GM18526 (cell line): ENCODE results near the gene MMUT.

Source experiments
- POLR2A ChIP-seq: IDR thresholded peaks from 3 replicates; pipeline ENCODE4 v1.6.1; 2011; ENCODE audit not compliant: insufficient read length; ENCODE audit errors: extremely low read depth

MMUT gene

DNA sequence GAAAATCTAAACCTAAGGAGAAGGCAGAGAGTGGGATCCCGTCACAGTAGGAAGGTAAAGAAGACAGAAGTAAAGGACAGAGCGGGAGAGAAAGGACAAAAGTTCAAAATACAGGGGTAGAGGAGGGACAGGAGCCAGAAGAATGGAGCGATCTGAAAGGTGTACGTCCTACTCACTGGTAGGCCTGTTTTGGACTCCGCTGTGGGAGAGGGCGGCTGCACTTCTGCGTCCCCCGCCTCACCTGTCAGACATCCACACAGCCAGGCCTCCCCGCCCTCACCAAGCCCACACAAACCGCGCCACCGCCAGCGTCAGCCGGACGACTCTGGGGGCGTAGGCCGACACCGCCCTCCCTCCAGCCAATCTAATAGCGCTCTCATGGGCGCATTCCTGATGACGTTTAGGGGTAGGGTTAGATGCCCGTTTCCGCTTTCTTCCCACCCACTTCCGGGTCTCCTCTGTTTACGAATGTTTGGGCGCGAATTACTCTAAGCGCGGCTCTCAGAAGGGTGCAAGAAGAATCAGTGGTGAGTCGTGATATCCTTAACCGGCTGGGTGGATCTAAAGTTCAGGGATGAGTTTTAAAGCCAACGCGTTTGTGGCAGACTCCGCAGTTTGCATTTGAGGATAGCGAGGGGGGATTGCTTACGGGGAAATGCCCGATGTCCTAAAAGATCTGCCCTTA, at the start of gene MMUT, which contains the start of gene CENPQ:
Gene MMUT, minus strand, starts transcription at position 327 of the 685 bp plus-strand sequence. CDS start 3,787 bp downstream, outside the sequence.
Gene CENPQ, plus strand, starts transcription at position 444 of the 685 bp plus-strand sequence. CDS start 6,807 bp downstream, outside the sequence.
- TF ChIP-seq POLR2A: peak; percentile 72

DNA sequence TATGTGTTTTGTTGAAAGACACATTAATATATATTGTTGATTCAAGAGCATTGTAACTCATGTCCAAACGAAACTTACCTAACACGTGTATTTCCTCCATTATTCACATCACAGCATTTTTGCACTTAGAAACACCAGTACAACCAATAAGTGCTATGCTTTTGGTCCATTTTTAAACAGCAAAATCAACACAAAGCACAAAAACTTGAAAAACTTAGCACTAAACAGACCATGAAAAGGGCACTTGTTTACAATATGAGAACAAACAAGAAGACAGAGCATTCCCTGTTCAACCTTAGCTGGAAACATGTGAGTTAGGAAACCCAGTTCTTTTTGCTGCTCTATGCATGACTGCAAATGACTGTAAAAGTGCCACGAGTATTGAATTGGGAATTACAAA, 46.3 kb upstream of the MMUT start:
- no peak for TF ChIP-seq POLR2A

DNA sequence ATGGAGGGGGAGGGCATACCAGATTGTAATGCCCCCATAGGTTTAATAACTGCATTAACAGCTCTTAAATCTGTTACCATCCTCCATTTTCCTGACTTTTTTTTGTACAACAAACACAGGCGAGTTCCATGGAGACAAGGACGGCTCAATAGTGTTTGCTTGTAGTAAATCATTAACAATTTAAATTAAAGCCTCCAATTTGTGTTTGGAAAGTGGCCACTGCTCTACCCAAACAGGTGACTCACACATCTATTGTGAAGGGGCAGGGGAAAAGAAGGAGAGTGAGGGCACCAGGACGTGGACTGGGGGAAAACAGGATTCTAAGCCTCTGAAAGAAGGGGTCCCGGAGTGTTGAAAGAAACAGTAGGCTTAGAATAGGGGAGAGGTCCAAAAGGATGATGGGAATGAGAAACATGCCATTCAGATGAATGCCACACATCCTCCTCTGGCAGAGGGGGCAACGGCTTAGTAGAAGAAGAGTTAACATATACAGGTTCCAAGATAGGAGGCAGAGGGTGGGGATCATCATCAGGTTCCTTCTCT, 43.6 kb upstream of the MMUT start:
- TF ChIP-seq POLR2A: no peak

DNA sequence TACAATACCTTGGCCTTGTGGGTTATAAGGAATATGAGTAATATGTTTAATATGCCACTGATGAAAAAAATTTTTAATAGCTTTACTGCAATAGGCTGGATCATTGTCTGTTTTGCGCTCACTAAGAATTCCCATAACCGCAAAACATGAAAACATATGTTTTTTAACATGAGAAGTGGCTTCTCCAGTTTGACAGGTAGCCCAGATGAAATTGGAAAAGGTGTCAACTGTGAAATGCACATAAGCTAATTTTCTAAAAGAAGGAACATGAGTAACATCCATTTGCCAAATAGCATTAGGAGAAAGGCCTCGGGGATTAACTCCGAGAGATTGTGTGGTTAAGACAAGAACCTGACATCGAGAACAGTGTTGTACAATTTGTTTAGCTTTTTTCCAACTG, 41.6 kb upstream of the MMUT start:
- TF ChIP-seq POLR2A: no peak

DNA sequence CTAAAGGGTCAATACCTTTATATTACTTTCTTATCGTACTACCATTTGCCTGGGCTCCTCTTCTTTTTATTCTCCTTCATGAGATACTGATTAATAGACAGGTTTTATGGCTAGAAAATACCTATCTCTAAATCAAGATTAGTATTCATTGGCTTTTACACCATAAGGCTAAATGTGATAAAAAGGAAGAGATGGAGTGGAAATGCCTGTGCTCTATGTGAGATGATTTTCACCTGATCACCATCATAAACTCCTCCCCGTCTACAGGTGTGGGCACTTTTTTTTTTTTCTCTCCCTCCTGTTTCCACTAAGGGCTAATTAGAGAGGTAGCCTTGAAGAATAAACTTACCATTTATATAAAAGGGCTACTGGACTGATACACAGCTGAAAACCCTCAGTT, 36.6 kb upstream of the MMUT start, which contains the start of gene GLYATL3:
Gene GLYATL3, plus strand, starts transcription at position 301 of the 400 bp plus-strand sequence. CDS start 12,068 bp downstream, outside the sequence.
- TF ChIP-seq POLR2A: no peak

DNA sequence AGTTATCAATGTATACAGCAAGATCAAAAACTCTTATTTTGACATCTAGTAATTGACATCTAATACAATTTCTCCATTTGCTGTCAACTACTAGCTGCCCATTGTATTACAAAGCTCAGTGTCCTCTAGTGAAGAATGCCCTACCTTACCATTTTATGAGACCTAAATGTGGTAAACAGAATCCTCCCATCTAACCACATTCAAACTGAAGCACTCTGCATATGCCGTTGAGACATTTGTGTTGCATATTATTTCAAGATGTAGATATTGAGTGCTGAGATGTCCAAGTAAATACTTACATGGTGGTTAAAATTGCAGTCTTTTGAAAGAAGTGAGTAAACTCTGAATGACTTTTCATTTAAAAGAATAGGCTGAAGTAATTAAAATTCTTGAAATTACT, 36.1 kb upstream of the MMUT start:
- TF ChIP-seq POLR2A: no peak

DNA sequence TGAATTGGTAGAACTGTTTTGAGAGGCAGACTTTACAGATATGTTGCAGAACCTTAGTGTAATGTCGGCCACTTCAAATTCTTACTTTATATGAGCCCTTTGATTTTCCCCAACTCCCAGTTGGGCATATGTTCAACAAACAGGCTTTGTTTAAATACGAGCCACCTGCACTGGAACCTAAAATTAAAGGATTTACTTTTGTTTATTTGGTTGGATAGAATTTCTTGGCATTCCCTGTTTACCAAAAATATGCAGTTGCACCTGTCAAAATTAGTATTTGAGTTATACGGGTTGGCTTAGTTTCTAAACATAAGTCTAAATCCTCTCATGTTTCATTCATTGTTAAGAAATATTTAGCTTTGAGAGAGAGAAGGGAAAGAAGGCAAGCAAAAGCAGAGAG, 34.3 kb upstream of the MMUT start:
- no peak for TF ChIP-seq POLR2A

DNA sequence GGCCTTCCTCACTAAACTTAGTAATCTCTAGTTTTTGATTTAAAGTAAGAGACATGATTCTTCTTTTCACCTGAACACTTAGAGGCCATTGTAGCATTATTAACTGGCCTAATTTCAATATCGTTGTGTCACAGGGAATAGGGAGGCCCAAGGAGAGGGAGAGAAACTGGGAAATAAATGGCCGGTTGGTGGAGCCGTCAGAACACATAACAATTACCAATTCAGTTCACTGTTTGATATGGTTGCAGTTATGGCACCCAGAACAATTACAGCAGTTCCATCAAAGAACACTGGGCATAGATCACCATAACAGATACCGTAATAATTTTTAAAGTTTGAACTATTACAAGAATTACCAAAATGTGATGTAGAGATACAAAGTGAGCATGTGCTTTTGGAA, 27.6 kb upstream of the MMUT start:
- no peak for TF ChIP-seq POLR2A

DNA sequence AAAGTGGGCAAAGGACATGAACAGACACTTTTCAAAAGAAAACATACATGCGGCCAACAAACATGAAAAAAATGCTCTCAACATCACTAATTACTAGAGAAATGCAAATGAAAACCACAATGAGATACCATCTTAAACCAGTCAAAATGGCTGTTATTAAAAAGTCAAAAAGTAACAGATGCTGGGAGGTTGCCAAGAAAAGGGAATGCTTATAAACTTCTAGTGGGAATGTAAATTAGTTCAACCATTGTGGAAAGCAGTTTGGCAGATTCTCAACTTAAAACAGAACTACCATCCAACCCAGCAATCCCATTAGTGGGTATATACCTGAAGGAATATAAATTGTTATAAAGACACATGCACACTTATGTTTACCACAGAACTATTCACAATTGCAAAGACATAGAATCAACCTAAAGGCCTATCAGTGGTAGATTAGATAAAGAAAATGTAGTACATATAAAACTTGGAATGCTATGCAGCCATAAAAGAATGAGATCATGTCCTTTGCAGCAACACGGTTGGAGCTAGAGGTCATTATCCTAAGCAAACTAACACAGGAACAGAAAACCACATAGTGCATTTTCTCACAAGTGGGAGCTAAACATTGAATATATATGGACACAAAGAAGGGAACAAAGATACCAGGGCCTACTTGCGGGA, 16.4 kb upstream of the MMUT start:
- no peak for TF ChIP-seq POLR2A

DNA sequence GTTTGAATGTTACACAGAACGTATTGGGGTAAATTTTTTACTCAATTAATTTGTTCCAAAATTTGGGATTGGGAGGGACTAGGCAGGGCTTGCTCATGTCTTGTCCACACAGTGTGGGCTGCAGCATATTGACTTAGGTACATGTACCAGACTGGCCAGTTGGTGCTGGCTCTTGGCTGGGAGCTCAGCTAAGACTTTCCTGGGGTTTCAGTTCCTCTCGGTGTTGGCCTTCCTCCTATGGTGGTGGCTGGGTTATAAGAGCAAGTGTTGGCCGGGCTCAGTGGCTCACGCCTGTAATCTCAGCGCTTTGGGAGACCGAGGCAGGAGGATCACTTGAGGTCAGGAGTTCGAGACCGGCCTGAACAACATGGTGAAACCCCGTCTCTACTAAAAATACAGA, 5.0 kb upstream of the MMUT start:
- no peak for TF ChIP-seq POLR2A

DNA sequence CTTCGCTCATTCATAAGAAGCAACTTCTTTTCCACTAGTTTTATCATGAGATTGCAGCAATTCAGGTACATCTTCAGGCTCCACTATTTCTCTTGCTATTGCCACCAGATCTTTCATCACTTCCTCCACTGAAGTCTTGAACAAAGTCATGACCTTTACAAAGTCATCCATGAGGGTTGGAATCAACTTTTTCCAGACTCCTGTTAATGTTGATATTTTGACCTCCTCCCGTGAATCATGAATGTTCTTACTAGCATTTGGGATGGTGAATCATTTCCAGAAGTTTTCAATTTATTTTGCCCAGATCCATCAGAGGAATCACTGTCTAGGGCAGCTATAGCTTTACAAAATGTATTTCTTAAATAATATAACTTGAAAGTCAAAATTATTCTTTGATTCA, 1.6 kb upstream of the MMUT start:
- TF ChIP-seq POLR2A: no peak

DNA sequence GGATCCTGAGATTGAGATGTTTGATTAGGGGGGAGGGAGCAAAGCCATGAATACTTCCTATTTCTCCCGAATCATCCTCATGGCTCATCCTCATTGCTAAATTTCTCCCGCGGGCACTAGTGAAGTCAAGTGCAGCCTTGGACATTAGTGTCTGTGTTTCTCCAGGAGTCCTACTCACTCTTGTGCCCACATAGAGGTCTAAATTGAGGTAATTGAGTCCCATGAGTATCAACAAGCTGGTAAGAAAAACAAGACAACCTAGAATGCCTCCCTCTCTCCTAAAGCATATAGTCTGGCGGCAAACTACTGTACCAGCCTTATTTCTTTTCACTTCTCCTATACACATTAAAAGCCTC, 537 bp upstream of the MMUT start:
- TF ChIP-seq POLR2A: no peak

DNA sequence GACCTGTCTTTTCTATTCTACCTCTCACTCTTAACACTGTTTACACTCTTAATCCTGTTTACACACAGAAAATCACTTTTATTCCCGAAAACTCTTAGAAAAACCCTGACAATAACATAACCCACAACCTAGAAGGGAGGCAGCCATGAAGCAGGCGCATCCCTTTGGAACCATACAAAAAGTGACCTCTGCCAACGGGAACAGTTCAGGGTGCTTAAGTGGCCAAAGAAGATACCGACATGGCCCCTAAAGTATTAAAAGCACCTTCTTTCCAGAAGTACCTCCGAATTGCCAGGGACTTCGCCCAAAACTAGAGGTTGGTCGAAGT, 490 bp downstream of the MMUT start:
- no peak for TF ChIP-seq POLR2A

DNA sequence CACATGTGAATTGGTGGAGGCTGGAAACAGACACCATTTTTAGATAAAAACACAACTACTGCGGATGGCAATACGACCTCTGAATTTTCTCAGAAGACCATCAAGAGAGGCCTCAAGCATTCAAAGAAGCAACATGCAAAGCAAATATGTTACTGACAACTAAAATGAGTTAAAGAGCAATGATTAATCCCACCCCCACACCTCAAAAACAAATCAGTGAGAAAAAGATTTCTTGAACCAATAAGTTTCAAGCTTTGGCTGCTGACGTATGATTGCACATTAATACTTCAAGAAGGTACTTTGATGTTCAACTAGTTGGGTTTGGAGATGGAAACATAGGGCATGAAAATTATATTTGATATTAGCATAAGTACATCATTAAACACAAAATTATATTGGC, 982 bp downstream of the MMUT start:
- no peak for TF ChIP-seq POLR2A

DNA sequence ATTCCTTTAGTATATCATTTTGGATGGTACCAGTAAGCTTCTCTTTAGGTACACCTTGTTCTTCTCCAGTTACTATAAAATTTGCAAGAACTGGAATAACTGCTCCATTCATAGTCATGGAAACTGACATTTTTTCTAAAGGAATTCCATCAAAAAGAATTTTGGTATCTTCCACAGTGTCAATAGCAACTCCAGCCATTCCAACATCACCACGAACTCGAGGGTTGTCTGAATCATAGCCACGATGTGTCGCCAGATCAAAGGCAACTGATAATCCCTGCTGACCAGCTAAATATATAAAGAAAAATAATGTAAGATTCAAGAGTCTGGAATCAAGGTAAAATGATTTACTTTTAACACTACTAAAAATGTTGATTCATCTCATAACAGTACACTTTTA, 5.3 kb downstream of the MMUT start:
- no peak for TF ChIP-seq POLR2A
